CD4-positive, alpha-beta T cell treated with Interleukin-4 for 1 hour (primary cell): Measurements from ENCODE around the gene LATS2.

ENCODE experiments used
- DNase-seq, 2 donors: peaks; one replicate each; pipeline ENCODE4 v3.0.0-alpha.2; 2020 to 2022

Gene LATS2

GRCh38 chr13:21046203-21046602 lies 15.2 kb downstream of the LATS2 start:
- DNase-seq: no peak

GRCh38 chr13:21045100-21045499 lies 16.3 kb downstream of the LATS2 start:
- DNase-seq: no peak

GRCh38 chr13:21043898-21044297 lies 17.5 kb downstream of the LATS2 start:
- DNase-seq: no peak

- no peak for DNase-seq
These were observed 21.1 kb downstream of the LATS2 start for GRCh38 chr13:21040120-21040826.

GRCh38 chr13:21039097-21039800 lies 22.1 kb downstream of the LATS2 start:
- no peak for DNase-seq

- DNase-seq: no peak
These were observed 23.7 kb downstream of the LATS2 start for GRCh38 chr13:21037656-21038055.

- no peak for DNase-seq
These were observed 25.9 kb downstream of the LATS2 start for GRCh38 chr13:21035498-21035897.

- DNase-seq: no peak
These were observed 26.7 kb downstream of the LATS2 start for GRCh38 chr13:21034603-21035191.

GRCh38 chr13:21033856-21034602 lies 27.4 kb downstream of the LATS2 start:
- DNase-seq: no peak

GRCh38 chr13:21033212-21033840 lies 28.1 kb downstream of the LATS2 start:
- DNase-seq: no peak

- DNase-seq: no peak
These were observed 28.7 kb downstream of the LATS2 start for GRCh38 chr13:21032656-21033055.

- no peak for DNase-seq
These were observed 29.7 kb downstream of the LATS2 start for GRCh38 chr13:21031594-21032275.

GRCh38 chr13:21025539-21025938 lies 35.8 kb downstream of the LATS2 start:
- no peak for DNase-seq

GRCh38 chr13:21022056-21022979 lies 39.1 kb downstream of the LATS2 start:
- no peak for DNase-seq

- DNase-seq: no peak
These were observed 40.8 kb downstream of the LATS2 start for GRCh38 chr13:21020581-21020980.

- no peak for DNase-seq
These were observed 41.2 kb downstream of the LATS2 start for GRCh38 chr13:21020176-21020575.

- no peak for DNase-seq
These were observed 43.2 kb downstream of the LATS2 start for GRCh38 chr13:21018220-21018619.

GRCh38 chr13:21016487-21016886 lies 44.9 kb downstream of the LATS2 start:
- no peak for DNase-seq

GRCh38 chr13:21015284-21015683 lies 46.1 kb downstream of the LATS2 start:
- DNase-seq: no peak

- DNase-seq: no peak
These were observed 46.8 kb downstream of the LATS2 start for GRCh38 chr13:21014502-21015170.

- no peak for DNase-seq
These were observed 47.3 kb downstream of the LATS2 start for GRCh38 chr13:21014139-21014501.
